SK-N-MC (cell line): Measurements from ENCODE around the gene TAF11L13.
"Not testable (repeated sequence)": the region's sequence is repeated elsewhere in the genome, so short reads cannot be mapped to it uniquely, and the experiment has no call there.

ENCODE experiments used
- DNase-seq: peaks from one replicate; pipeline ENCODE4 v3.0.0-alpha.2; 2011; ENCODE audit warnings: low read depth, low spot score
- H3K27ac ChIP-seq: fragments of 200-600 bp; sonication (generic); 2 replicates; pipeline ENCODE4 v1.5.1; 2016; ENCODE audit warnings: mixed run types
- H3K36me3 ChIP-seq: fragments of 200-600 bp; sonication (generic); 2 replicates; pipeline ENCODE4 v1.6.1; 2017; ENCODE audit warnings: antibody characterized with exemption, low read length, mixed read lengths; ENCODE audit not compliant: insufficient read depth
- H3K4me3 ChIP-seq: fragments of 200-600 bp; sonication (generic); 2 replicates; pipeline ENCODE4 v1.5.1; 2016
- H3K9ac ChIP-seq: fragments of 200-600 bp; sonication (generic); 2 replicates; pipeline ENCODE4 v1.8.0; 2017; ENCODE audit warnings: mixed run types, mixed read lengths; ENCODE audit not compliant: insufficient read length
- H3K9me3 ChIP-seq: fragments of 200-600 bp; sonication (generic); 2 replicates; pipeline ENCODE4 v1.6.1; 2017; ENCODE audit warnings: low read depth, mild to moderate bottlenecking, antibody characterized with exemption, low read length, moderate library complexity, mixed read lengths
- EZH2 ChIP-seq: fragments of 200-600 bp; sonication (generic); IDR thresholded peaks from one replicate; pipeline ENCODE4 v1.6.1; 2017; ENCODE audit warnings: antibody characterized with exemption
- FOXP2 ChIP-seq: optimal IDR thresholded peaks from 2 replicates; pipeline ENCODE3; 2011; ENCODE audit warnings: mild to moderate bottlenecking, moderate library complexity; ENCODE audit not compliant: insufficient read depth; ENCODE audit errors: extremely low read length, control extremely low read depth
- POLR2AphosphoS5 ChIP-seq: IDR thresholded peaks from 2 replicates; pipeline ENCODE4 v1.6.1; 2012; ENCODE audit warnings: mild to moderate bottlenecking, low read depth, low read length, borderline replicate concordance

TAF11L13 gene

DNA sequence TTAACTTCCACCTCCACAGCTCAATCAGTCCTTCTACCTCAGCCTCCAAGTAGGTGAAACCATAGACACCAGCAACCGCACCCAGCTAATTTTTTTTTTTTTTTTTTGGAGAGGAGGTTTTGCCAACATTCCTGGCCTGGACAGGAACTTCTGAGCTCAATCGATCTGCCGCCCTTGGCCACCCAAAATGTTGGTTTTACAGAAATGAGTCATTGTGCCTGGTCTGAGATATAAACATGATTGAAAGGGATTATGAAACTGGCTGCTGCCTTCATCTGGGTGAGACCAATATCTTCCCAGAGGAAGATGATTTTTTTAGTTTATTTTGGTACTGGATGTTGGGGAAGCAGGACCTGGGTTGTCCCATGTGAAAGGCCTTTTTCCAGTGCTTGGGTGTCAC is 12.5 kb upstream of the TAF11L13 start:
- Histone ChIP-seq H3K9me3 (no peaks in the 10 kb centered on the region), H3K36me3 (no peaks in the 10 kb centered on the region), H3K4me3 (no peak overlapping the region), H3K27ac (no peak overlapping the region), H3K9ac (no peak overlapping the region)
- no peak for TF ChIP-seq POLR2AphosphoS5
- TF ChIP-seq FOXP2: no peak
- no peak for TF ChIP-seq EZH2
- no peak for DNase-seq

DNA sequence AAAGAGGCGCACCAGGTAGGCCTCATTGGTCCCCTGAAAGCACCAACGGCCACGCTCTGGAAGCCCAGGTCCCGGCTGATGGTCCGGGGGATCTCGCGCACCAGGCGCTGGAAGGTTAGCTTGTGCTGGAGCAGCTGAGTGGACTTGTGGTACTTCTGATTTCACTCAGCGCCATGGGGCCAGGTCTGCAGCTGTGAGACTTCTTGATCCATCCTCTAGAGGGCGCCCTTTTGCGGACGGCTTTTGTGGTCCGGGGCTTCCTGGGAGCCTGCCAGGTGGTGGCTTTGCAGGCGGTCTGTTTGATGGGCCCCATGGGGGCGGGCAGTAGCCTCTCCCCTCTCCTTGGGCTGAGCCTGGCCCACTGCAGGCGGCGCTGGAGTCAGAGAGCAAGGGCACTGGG is 11.3 kb upstream of the TAF11L13 start:
- no peak for DNase-seq
- no peak overlapping the region for H3K9ac ChIP-seq
- no peak for TF ChIP-seq POLR2AphosphoS5
- TF ChIP-seq FOXP2: no peak
- no peak for TF ChIP-seq EZH2
- no peaks in the 10 kb centered on the region for H3K9me3 ChIP-seq
- no peak overlapping the region for H3K4me3 ChIP-seq
- no peak overlapping the region for H3K27ac ChIP-seq
- H3K36me3 ChIP-seq: no peaks in the 10 kb centered on the region

DNA sequence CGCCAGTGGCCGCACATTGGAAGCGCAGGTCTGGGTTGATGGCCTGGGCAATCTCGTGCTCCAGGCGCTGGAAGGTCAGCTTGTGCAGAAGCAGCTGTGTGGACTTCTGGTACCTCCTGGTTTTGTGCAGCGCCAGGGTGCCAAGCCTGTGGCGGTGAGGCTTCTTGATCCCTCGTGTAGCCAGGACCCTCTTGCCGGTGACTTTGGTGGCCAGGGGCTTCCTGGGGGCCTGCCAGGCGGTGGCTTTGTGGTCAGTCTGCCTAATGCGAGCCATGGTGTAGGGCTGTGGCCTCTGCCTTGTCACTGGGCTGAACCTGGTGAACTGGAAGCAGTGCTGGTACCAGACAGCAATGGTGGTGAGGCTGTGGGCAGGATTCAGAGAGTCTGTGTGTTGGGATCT is 6.2 kb upstream of the TAF11L13 start:
- Histone ChIP-seq H3K36me3 (no peaks in the 10 kb centered on the region), H3K9ac (no peak overlapping the region), H3K27ac (no peak overlapping the region), H3K9me3 (no peaks in the 10 kb centered on the region), H3K4me3 (no peak overlapping the region)
- no peak for DNase-seq
- TF ChIP-seq FOXP2 (no peak), EZH2 (no peak)

GRCh38 chr5:17634160-17634559 is 2.3 kb downstream of the TAF11L13 start, which contains the start of gene TAF11L14:
TAF11L14 (plus strand) TSS chr5:17634460.
- Histone ChIP-seq H3K9me3 (no peaks in the 10 kb centered on the region), H3K9ac (no peak within 1 kb of the TSS), H3K4me3 (no peak within 1 kb of the TSS), H3K36me3 (no peaks in the 10 kb centered on the region), H3K27ac (no peak within 1 kb of the TSS)
- no peak for DNase-seq
- TF ChIP-seq FOXP2 (no peak), EZH2 (no peak), POLR2AphosphoS5 (no peak)

GRCh38 chr5:17649232-17649631 is 17.3 kb downstream of the TAF11L13 start:
- not testable (repeated sequence) for H3K27ac ChIP-seq, H3K9me3 ChIP-seq, H3K36me3 ChIP-seq, DNase-seq, H3K4me3 ChIP-seq, H3K9ac ChIP-seq

DNA sequence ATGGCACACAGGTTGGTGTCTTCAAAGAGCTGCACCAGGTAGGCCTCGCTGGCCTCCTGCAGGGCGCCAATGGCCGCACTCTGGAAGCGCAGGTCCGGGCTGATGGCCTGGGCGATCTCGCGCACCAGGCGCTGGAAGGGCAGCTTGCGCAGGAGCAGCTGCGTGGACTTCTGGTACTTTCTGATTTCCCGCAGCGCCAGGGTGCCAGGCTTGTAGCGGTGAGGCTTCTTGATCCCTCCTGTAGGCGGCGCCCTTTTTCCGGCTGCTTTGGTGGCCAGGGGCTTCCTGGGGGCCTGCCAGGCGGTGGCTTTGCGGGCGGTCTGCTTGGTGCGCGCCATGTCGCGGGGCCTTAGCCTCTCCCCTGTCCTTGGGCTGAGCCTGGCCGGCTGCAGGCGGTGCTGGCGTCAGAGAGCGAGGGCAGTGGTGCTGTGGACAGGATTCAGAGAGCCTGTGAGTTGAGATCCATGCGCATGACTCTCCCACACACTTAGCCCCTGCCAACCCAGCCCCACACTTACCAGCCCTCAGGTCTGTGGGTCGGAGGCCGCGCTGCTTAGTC is 23.4 kb downstream of the TAF11L13 start:
- not testable (repeated sequence) for DNase-seq, H3K9ac ChIP-seq, H3K36me3 ChIP-seq, H3K4me3 ChIP-seq, H3K9me3 ChIP-seq, H3K27ac ChIP-seq

GRCh38 chr5:17655921-17656320 is 24.0 kb downstream of the TAF11L13 start:
- no peaks in the 10 kb centered on the region for H3K36me3 ChIP-seq
- H3K27ac ChIP-seq: no peak overlapping the region
- H3K4me3 ChIP-seq: no peak overlapping the region
- H3K9me3 ChIP-seq: no peaks in the 10 kb centered on the region
- no peak overlapping the region for H3K9ac ChIP-seq
- TF ChIP-seq FOXP2 (no peak), POLR2AphosphoS5 (no peak), EZH2 (no peak)
- DNase-seq: no peak

- H3K9ac ChIP-seq: no peak overlapping the region
- no peaks in the 10 kb centered on the region for H3K36me3 ChIP-seq
- no peak for DNase-seq
- H3K27ac ChIP-seq: no peak overlapping the region
- no peak overlapping the region for H3K4me3 ChIP-seq
- no peaks in the 10 kb centered on the region for H3K9me3 ChIP-seq
- TF ChIP-seq EZH2 (no peak), FOXP2 (no peak), POLR2AphosphoS5 (no peak)
Measured at GRCh38 chr5:17663182-17663581, 31.3 kb downstream of the TAF11L13 start.

GRCh38 chr5:17665836-17666235 is 33.9 kb downstream of the TAF11L13 start:
- no peak overlapping the region for H3K9ac ChIP-seq
- DNase-seq: no peak

More at GRCh38 chr5:17665836-17666235, 33.9 kb downstream of the TAF11L13 start:
- Histone ChIP-seq H3K27ac (no peak overlapping the region), H3K4me3 (no peak overlapping the region), H3K36me3 (no peaks in the 10 kb centered on the region), H3K9me3 (no peaks in the 10 kb centered on the region)
- TF ChIP-seq POLR2AphosphoS5 (no peak), EZH2 (no peak), FOXP2 (no peak)
